GDM1 (cell line): ENCODE results near the gene SPATA31A3.
"Not testable (repeated sequence)": the region's sequence is repeated elsewhere in the genome, so short reads cannot be mapped to it uniquely, and the experiment has no call there.

ENCODE experiments used
- DNase-seq: peaks from one replicate; lab custom pipeline; 2025; lab: John Stamatoyannopoulos, UW

The SPATA31A3 gene

DNA sequence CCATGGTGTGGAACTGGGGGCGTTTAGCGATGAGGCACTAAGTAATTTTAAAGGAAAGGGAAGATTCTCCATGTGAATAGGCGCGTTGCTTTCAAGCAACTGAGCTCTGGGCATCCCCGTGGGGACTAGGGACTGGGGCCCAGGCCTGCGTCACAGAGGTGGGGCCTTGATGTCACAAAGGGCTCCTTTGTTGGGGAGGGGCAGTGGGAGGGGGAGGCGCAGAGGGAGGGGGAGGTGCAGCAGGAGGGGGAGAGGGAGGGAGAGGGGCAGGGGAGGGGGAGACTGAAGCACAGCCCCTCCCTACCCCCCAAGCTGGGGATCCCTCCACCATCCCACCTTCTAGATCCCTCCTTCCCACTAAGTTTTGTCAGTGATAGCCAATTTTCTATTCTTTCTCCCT is at the start of gene SPATA31A3:
TSS of gene SPATA31A3 (minus strand) at position 101 of the 400 bp plus-strand sequence. CDS start at position 72, 29 bp downstream.
- DNase-seq = not testable (repeated sequence)

DNA sequence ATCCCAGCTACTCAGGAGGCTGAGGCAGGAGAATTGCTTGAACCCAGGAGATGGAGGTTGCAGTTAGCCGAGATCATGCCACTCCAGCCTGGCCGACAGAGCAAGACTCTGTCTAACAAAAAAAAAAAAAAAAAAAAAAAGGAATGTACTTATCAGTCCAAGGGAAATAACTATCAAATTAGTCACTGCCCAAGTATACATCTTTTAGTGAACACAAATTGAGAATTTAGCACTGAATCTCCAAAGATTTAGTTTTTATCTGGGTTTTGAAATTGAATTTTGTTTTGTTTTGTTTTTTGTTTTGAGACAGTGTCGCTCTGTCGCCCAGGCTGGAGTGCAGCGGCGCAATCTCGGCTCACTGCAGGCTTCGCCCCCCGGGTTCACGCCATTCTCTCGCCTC is 39.8 kb downstream of the SPATA31A3 start:
- DNase-seq = not testable (repeated sequence)

DNA sequence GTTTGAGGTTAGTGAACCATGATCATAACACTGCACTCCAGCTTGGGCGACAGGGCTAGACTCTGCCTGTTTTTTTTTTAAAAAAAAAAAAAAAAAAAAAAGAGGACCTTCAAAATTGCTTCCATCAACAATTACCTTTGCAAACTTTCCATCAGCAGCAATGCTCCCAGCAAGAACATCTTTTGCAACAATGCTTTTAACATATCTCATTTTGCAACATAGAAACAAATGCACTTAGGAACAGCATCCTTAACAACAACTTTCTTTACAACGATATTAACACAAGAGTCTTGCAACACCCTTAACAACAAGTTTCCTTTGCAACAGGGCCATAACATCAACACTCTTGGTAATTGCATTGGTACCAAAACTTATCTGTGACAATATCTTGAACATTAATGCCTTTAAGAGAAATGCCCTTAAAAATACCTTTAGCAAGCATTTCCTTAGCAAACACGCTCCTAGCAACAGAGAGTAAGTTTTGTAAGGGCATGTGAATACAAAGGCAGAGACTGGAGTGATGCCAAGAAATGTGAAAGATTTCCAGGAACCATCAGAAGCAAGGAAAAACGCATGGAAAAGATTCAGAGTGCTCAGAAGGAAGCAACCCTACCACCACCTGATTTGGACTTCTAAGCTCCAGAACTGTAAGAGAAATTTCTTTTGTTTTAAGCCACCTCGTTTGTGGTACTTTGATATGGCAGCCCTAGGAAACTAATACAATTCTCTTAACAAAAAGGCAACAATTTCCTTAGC is 49.8 kb downstream of the SPATA31A3 start:
- DNase-seq = not testable (repeated sequence)

DNA sequence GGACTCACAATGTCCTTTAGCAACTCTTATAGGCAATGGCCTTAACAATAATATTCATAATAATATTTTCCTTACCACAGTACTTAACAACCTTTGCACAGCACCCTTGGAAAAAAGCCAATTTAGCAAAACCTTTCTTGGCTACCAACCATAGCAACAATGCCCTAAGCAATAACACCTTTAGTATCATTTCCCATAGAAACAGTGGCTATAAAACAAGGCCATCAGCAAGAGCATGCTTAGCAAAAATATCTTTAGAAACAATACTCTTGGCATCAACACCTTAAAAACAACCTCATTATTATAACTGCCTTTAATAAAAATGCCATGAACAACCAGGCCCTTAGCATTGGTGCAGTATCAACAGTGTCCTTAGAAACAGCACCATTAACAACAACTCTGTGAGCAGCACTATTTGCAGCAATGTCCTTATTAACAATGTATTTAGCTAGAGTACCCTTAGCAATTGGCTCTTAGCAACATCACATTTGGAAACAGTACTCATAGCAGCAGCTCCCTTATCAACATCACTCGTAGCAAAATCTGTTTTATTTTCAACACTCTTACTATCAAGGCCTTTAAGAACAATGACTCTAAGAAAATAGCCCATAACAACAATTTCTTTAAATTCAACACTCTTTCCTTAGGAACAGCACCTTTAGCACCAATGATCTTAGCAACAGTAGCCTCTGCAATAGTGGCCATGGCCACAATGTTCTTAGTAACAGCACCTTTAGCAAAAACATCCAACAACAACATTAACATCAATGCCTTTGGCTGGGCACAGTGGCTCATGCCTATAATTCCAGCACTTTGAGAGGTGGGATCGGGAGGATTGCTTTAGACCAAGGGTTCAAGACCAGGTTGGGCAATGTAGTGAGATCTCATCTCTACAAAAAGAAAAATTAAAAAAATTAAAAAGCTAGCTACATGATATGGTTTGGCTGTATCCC is 52.2 kb downstream of the SPATA31A3 start:
- not testable (repeated sequence) for DNase-seq

DNA sequence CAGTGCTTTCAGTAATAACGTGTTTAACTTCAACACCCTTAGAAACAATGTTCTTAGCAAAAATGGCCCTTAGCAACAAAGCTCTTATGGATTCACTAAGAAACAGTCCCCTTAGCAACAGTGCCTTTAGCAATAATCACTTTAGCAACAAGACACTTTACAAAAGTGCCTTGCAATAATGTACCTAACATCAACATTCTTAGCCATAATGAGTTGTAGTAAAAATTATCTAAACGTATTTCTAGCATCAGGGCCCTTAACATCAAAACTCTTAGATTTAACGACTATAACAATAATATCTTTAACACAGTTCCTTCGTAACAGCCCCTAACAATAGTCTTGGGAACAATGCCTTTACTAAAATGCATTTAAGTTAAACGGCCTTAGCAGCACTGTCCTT is 54.0 kb downstream of the SPATA31A3 start:
- DNase-seq = not testable (repeated sequence)

DNA sequence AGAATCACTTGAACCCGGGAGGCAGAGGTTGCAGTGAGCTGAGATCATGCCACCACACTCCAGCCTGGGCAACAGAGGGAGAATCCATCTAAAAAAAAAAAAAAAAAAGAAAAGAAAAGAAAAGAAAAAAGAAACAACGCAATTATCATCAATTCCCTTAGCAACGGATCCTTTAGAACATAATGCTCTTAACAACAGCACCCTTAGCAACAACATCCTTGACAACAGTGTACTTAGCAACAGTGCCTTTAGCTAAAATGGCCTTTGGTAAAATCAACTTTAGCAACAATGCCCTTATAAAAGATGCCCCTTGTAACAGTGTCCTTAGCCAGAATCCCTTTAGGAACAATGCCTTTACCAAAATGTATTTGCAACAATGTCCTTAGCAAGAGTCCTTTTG is 54.7 kb downstream of the SPATA31A3 start:
- not testable (repeated sequence) for DNase-seq
